H9 (cell line): ENCODE measurements around the gene FRAS1. TPM values are rescaled to one million over a fixed set of nuclear protein-coding genes. Genes with fewer than 3 reads are reported as not detected.

Experiments
- DNase-seq: peaks from one replicate; pipeline ENCODE4 v3.0.0-alpha.2; 2017
- H2AFZ ChIP-seq: one replicate; pipeline ENCODE4 v1.6.1; 2013; ENCODE audit warnings: mild to moderate bottlenecking, low read length, control low read depth, moderate library complexity
- H2AK5ac ChIP-seq: 2 replicates; pipeline ENCODE4 v1.6.1; 2013; ENCODE audit warnings: low read length, control low read depth, mixed read lengths; ENCODE audit not compliant: insufficient read length
- H2BK120ac ChIP-seq: one replicate; pipeline ENCODE4 v1.6.1; 2013; ENCODE audit warnings: low read depth, mild to moderate bottlenecking, low read length, control low read depth, inconsistent platforms; ENCODE audit not compliant: poor library complexity, severe bottlenecking
- H2BK12ac ChIP-seq: 2 replicates; pipeline ENCODE4 v1.6.1; 2013; ENCODE audit warnings: low read length, control low read depth, mixed read lengths, low read depth; ENCODE audit not compliant: insufficient read length
- H2BK15ac ChIP-seq: 2 replicates; pipeline ENCODE4 v1.6.1; 2013; ENCODE audit warnings: low read depth, low read length, control low read depth
- H2BK20ac ChIP-seq: one replicate; pipeline ENCODE4 v1.6.1; 2013; ENCODE audit warnings: low read depth, mild to moderate bottlenecking, low read length, control low read depth, inconsistent platforms; ENCODE audit not compliant: poor library complexity, severe bottlenecking
- H2BK5ac ChIP-seq: 2 replicates; pipeline ENCODE4 v1.6.1; 2013; ENCODE audit warnings: low read length, control low read depth, mixed read lengths; ENCODE audit not compliant: insufficient read length
- H3K14ac ChIP-seq: 2 replicates; pipeline ENCODE4 v1.6.1; 2013; ENCODE audit warnings: low read length, control low read depth; ENCODE audit not compliant: insufficient read depth
- H3K18ac ChIP-seq: 2 replicates; pipeline ENCODE4 v1.6.1; 2013; ENCODE audit warnings: low read depth, mild to moderate bottlenecking, mixed read lengths, low read length, control low read depth; ENCODE audit not compliant: insufficient read length
- H3K23ac ChIP-seq: 2 replicates; pipeline ENCODE4 v1.6.1; 2013; ENCODE audit warnings: low read length, control low read depth, mixed read lengths, low read depth; ENCODE audit not compliant: insufficient read length
- H3K23me2 ChIP-seq: 2 replicates; pipeline ENCODE4 v1.6.1; 2013; ENCODE audit warnings: low read depth, mild to moderate bottlenecking, mixed read lengths, low read length, control low read depth; ENCODE audit not compliant: insufficient read length, poor library complexity, severe bottlenecking
- H3K27ac ChIP-seq: 2 replicates; pipeline ENCODE4 v1.5.1; 2013; ENCODE audit warnings: low read length, control low read depth, mixed read lengths, low read depth; ENCODE audit not compliant: insufficient read length
- H3K27me3 ChIP-seq: 2 replicates; pipeline ENCODE4 v1.6.1; 2013; ENCODE audit warnings: low read length, control low read depth, inconsistent platforms; ENCODE audit not compliant: insufficient read depth
- H3K4ac ChIP-seq: 2 replicates; pipeline ENCODE4 v1.6.1; 2013; ENCODE audit warnings: low read depth, mild to moderate bottlenecking, control low read depth, inconsistent platforms, low read length, moderate library complexity
- H3K4me1 ChIP-seq: 2 replicates; pipeline ENCODE4 v1.6.1; 2013; ENCODE audit warnings: low read length, control low read depth, inconsistent platforms; ENCODE audit not compliant: insufficient read depth
- H3K4me2 ChIP-seq: 2 replicates; pipeline ENCODE4 v1.6.1; 2013; ENCODE audit warnings: low read length, control low read depth, mixed read lengths; ENCODE audit not compliant: insufficient read length, insufficient read depth
- H3K56ac ChIP-seq: 2 replicates; pipeline ENCODE4 v1.6.1; 2013; ENCODE audit warnings: low read depth, mild to moderate bottlenecking, mixed read lengths, low read length, control low read depth; ENCODE audit not compliant: insufficient read length
- H3K79me1 ChIP-seq: 2 replicates; pipeline ENCODE4 v1.6.1; 2013; ENCODE audit warnings: low read depth, mild to moderate bottlenecking, moderate library complexity, low read length, control low read depth, inconsistent platforms; ENCODE audit not compliant: insufficient read depth, poor library complexity, severe bottlenecking
- H3K79me2 ChIP-seq: 2 replicates; pipeline ENCODE4 v1.6.1; 2013; ENCODE audit warnings: low read length, control low read depth, inconsistent platforms; ENCODE audit not compliant: insufficient read depth
- H3K9ac ChIP-seq: 2 replicates; pipeline ENCODE4 v1.6.1; 2013; ENCODE audit warnings: low read length, control low read depth, mixed read lengths; ENCODE audit not compliant: insufficient read length; ENCODE audit errors: extremely low read depth
- H3K9me3 ChIP-seq: one replicate; pipeline ENCODE4 v1.6.1; 2013; ENCODE audit warnings: low read depth, low read length, inconsistent platforms; ENCODE audit not compliant: control insufficient read depth
- H3T11ph ChIP-seq: one replicate; pipeline ENCODE4 v1.6.1; 2013; ENCODE audit warnings: mild to moderate bottlenecking, low read length, control low read depth, inconsistent platforms
- H4K20me1 ChIP-seq: one replicate; pipeline ENCODE4 v1.6.1; 2013; ENCODE audit not compliant: control insufficient read depth, insufficient read length, insufficient read depth
- H4K5ac ChIP-seq: 2 replicates; pipeline ENCODE4 v1.6.1; 2013; ENCODE audit warnings: low read depth, mild to moderate bottlenecking, mixed read lengths, low read length, control low read depth; ENCODE audit not compliant: insufficient read length
- H4K8ac ChIP-seq: replicated peaks from 2 replicates; pipeline ENCODE4 v1.6.1; 2013; ENCODE audit warnings: low read length, control low read depth, mixed read lengths, low read depth; ENCODE audit not compliant: insufficient read length
- H4K91ac ChIP-seq: 2 replicates; pipeline ENCODE4 v1.6.1; 2013; ENCODE audit warnings: low read depth, mild to moderate bottlenecking, moderate library complexity, mixed read lengths, low read length, control low read depth; ENCODE audit not compliant: insufficient read length
- H3K27ac Mint-ChIP-seq, 3 experiments: 2 replicates in 2 of 3; 3 replicates in 1 of 3; pipeline ENCODE4 v1.8.0; 2020 to 2021; ENCODE audit warnings: mixed read lengths in 3 of 3, mild to moderate bottlenecking in 1 of 3, moderate library complexity in 1 of 3
- H3K27me3 Mint-ChIP-seq: 2 replicates; pipeline ENCODE4 v1.8.0; 2021; ENCODE audit warnings: low read depth, mild to moderate bottlenecking, moderate library complexity, mixed read lengths
- H3K36me3 Mint-ChIP-seq, 3 experiments: 2 replicates in 2 of 3; 3 replicates in 1 of 3; pipeline ENCODE4 v1.8.0; 2020 to 2021; ENCODE audit warnings: low read depth in 3 of 3, mixed read lengths in 3 of 3; ENCODE audit not compliant: insufficient read depth in 1 of 3
- H3K4me1 Mint-ChIP-seq, 2 experiments: 2 replicates each; pipeline ENCODE4 v1.8.0; 2020; ENCODE audit warnings: mixed read lengths in 2 of 2
- H3K4me3 Mint-ChIP-seq, 2 experiments: 2 replicates in 1 of 2; 3 replicates in 1 of 2; pipeline ENCODE4 v1.8.0; 2020 to 2021; ENCODE audit warnings: mild to moderate bottlenecking in 2 of 2, mixed read lengths in 2 of 2, moderate library complexity in 1 of 2
- H3K9me3 Mint-ChIP-seq, 2 experiments: 2 replicates in 1 of 2; 3 replicates in 1 of 2; pipeline ENCODE4 v1.8.0; 2020; ENCODE audit warnings: mild to moderate bottlenecking in 2 of 2, mixed read lengths in 2 of 2, moderate library complexity in 1 of 2
- WGBS: extraction: QIAGEN DNeasy Blood & Tissue Kit; methylation state at CpG from one replicate; pipeline ENCODE4 v1.1.7; 2013; ENCODE audit warnings: missing lambda C conversion rate, low lambda C conversion rate, mixed read lengths; ENCODE audit not compliant: insufficient read length; ENCODE audit errors: extremely low coverage; 5-methylcytosine and 5-hydroxymethylcytosine counted together
- total RNA-seq: library from RNA; stranded (reverse); gene quantifications from 2 replicates; pipeline ENCODE4 v1.2.1, GENCODE V29; 2021
- TF ChIP-seq, protein P1 (sequence below): fragments of 200-600 bp; sonication (generic); conservative IDR thresholded peaks from 3 replicates; pipeline ENCODE4 v1.8.0; 2021; ENCODE audit warnings: antibody characterized with exemption, mild to moderate bottlenecking

Gene FRAS1
- total RNA-seq, 1 experiment from 2014 or later: 58.5 TPM

DNA sequence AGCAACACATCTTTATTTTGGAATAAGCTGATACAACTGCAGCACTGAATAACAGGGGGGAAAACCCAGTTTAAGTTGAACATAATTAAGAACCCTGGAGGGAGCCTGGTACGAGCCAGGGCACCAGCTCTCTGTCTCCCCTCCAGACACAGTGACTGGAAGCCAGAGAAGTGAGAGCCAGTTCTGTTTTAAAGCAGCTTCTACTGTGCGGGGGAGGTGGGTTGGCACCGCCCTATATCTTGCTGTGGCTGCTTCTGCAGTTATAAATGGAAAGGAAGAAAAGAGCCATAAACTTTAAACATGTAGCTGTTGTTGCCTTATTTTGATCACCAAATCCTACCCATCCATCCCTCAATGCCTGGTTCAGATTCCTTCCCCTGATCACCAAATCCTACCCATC is 286.6 kb downstream of the FRAS1 start:
- Histone ChIP-seq H3K9me3 (no peaks in the 10 kb centered on the region), H3K23ac (no peak overlapping the region), H3K23me2 (no peaks in the 10 kb centered on the region), H4K5ac (no peak overlapping the region), H3K4me1 (no peaks in the 10 kb centered on the region), H2BK5ac (no peak overlapping the region), H4K91ac (no peak overlapping the region), H3K79me2 (no peaks in the 10 kb centered on the region), H3K27ac (no peak overlapping the region), H2BK20ac (no peak overlapping the region), H2AFZ (no peak overlapping the region), H3K4ac (no peak overlapping the region), H3K79me1 (no peaks in the 10 kb centered on the region), H4K8ac (no peak overlapping the region), H2BK15ac (no peak overlapping the region), H3K18ac (no peak overlapping the region), H3K56ac (no peak overlapping the region), H2BK12ac (no peak overlapping the region), H2BK120ac (no peak overlapping the region), H4K20me1 (no peaks in the 10 kb centered on the region), H3K27me3 (no peaks in the 10 kb centered on the region), H3T11ph (no peak overlapping the region), H3K14ac (no peak overlapping the region), H3K4me2 (no peak overlapping the region), H2AK5ac (no peak overlapping the region), H3K9ac (no peak overlapping the region)
- Mint-ChIP-seq H3K9me3 (no peaks in the 10 kb centered on the region), H3K36me3 (peaks cover 22 to 41% (median 29%) of the 10 kb centered on the region in 3 experiments; a peak in 6 of 7 replicates), H3K4me3 (no peak overlapping the region), H3K27ac (peak overlapping the region in 1 of 3 experiments; percentile 12; a peak in 1 of 7 replicates), H3K4me1 (peaks cover 6 to 20% of the 10 kb centered on the region in 2 experiments; a peak in 3 of 4 replicates), H3K27me3 (no peaks in the 10 kb centered on the region)
- no CpG with 5 or more reads among the region's 3 CpGs for WGBS
- TF ChIP-seq, protein P1, sequence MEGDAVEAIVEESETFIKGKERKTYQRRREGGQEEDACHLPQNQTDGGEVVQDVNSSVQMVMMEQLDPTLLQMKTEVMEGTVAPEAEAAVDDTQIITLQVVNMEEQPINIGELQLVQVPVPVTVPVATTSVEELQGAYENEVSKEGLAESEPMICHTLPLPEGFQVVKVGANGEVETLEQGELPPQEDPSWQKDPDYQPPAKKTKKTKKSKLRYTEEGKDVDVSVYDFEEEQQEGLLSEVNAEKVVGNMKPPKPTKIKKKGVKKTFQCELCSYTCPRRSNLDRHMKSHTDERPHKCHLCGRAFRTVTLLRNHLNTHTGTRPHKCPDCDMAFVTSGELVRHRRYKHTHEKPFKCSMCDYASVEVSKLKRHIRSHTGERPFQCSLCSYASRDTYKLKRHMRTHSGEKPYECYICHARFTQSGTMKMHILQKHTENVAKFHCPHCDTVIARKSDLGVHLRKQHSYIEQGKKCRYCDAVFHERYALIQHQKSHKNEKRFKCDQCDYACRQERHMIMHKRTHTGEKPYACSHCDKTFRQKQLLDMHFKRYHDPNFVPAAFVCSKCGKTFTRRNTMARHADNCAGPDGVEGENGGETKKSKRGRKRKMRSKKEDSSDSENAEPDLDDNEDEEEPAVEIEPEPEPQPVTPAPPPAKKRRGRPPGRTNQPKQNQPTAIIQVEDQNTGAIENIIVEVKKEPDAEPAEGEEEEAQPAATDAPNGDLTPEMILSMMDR: no peak
- no peak for DNase-seq
